Body of pancreas (tissue), 4 donors: ENCODE measurements around the gene MFSD1. TPM values are rescaled to one million over a fixed set of nuclear protein-coding genes. Genes with fewer than 3 reads are reported as not detected.
A peak's percentile ranks its signal among the peaks of the same experiment; 100 is the strongest.

Experiments used
- ATAC-seq: fragments of 150-250 bp; one replicate; pipeline ENCODE4 v1.9.1; 2016
- DNase-seq, 4 donors: peaks; one replicate each; pipeline ENCODE4 v3.0.0-alpha.2; 2019
- H3K27ac ChIP-seq, 4 donors: fragments of 200-600 bp; sonication (generic); 1 replicate in 3 of 4; 2 replicates in 1 of 4; pipeline versions ENCODE4 v1.5.1 to v1.6.1; 2016 to 2019; ENCODE audit warnings: mild to moderate bottlenecking in 1 of 4, mixed read lengths in 1 of 4, moderate library complexity in 1 of 4
- H3K27me3 ChIP-seq, 2 donors: fragments of 200-600 bp; sonication (generic); one replicate each; pipeline ENCODE4 v1.6.0; 2016; ENCODE audit warnings: mild to moderate bottlenecking in 1 of 2
- H3K36me3 ChIP-seq, 2 donors: fragments of 200-600 bp; sonication (generic); replicated peaks in 1 of 2; 2 replicates each; pipeline ENCODE4 v1.5.1; 2016; ENCODE audit warnings: low read depth in 2 of 2; ENCODE audit not compliant: insufficient read depth in 1 of 2
- H3K4me1 ChIP-seq: fragments of 200-600 bp; sonication (generic); one replicate; pipeline ENCODE4 v1.6.0; 2016
- H3K4me3 ChIP-seq, 2 donors: fragments of 200-600 bp; sonication (generic); 1 replicate in 1 of 2; 2 replicates in 1 of 2; pipeline ENCODE4 v1.5.1; 2016 to 2019
- H3K9me3 ChIP-seq, 3 donors: fragments of 200-600 bp; sonication (generic); 1 replicate in 2 of 3; 2 replicates in 1 of 3; pipeline ENCODE4 v1.5.1; 2016
- POLR2A ChIP-seq, 3 donors: fragments of 450-650 bp; IDR thresholded peaks; one replicate each; pipeline ENCODE4 v1.6.1; 2016; ENCODE audit warnings: antibody characterized with exemption in 3 of 3, mild to moderate bottlenecking in 2 of 3
- WGBS, 2 donors: methylation state at CpG; one replicate each; pipeline ENCODE4 v1.1.5; 2017; 5-methylcytosine and 5-hydroxymethylcytosine counted together
- intact Hi-C: fragments of 100-400 bp; cut with DNase I; formaldehyde crosslinking; loops from one replicate; pipeline ENCODE4 v1.15.1; 2023
- total RNA-seq, 2 donors: library from RNA; depleted of rRNA; stranded (reverse); fragments of >200 nt; gene quantifications; one replicate each; pipeline ENCODE4 v1.1.0, GENCODE V29; 2016
- TF ChIP-seq, protein P1 (sequence below), 7 experiments: fragments of 450-650 bp in 4 of 7; fragments of 200-600 bp in 3 of 7; sonication (generic) in 3 of 7; IDR thresholded peaks; one replicate each; pipeline ENCODE4 v1.5.1; 2016 to 2019; ENCODE audit warnings: antibody characterized with exemption in 7 of 7

MFSD1 gene, protein sequence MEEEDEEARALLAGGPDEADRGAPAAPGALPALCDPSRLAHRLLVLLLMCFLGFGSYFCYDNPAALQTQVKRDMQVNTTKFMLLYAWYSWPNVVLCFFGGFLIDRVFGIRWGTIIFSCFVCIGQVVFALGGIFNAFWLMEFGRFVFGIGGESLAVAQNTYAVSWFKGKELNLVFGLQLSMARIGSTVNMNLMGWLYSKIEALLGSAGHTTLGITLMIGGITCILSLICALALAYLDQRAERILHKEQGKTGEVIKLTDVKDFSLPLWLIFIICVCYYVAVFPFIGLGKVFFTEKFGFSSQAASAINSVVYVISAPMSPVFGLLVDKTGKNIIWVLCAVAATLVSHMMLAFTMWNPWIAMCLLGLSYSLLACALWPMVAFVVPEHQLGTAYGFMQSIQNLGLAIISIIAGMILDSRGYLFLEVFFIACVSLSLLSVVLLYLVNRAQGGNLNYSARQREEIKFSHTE
- 10 to 100 TPM; 33.3 to 54.2 TPM for total RNA-seq

DNA sequence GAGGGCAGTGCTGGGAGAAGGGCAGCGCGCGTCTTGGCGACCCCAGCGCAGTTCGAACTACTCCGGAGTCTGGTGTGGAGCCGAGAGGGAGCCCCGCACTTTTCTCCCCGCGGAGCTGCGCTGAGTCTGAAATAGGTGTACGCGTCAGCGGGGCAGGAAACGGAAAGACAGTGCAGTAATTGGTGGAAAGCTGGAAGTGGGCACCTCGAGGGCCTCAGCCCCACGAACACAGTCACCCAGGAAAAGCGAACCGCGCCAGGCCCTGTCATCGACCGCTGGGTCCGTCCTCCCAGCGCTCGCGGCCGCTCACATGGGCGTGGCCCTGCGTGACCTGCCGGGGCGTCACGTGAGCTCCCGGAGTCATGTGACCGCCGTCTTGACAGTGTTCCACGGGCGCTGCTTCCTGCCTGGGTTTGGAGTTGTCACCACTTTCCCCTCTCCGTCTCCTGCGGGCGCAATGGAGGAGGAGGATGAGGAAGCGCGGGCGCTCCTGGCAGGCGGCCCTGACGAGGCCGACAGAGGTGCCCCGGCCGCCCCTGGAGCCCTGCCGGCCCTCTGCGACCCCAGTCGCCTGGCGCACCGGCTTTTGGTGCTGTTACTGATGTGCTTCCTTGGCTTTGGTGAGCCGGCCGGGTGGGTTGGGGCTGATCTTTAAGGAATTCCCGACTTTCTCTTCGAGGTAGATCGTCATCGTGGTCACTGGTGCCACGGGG lies at the start of gene MFSD1:
Gene MFSD1, plus strand, starts transcription at position 359 of the 713 bp plus-strand sequence. Its CDS starts 99 bp downstream, at position 458.
- peak; percentile 98 for ATAC-seq
- Histone ChIP-seq H3K27me3 (no peaks in the 10 kb centered on the region), H3K36me3 (no peaks in the 10 kb centered on the region), H3K27ac (peak within 1 kb of the TSS; percentile 63 to 89 (median 78)), H3K4me3 (peak within 1 kb of the TSS; percentile 75 to 96), H3K9me3 (no peaks in the 10 kb centered on the region), H3K4me1 (peaks cover 28% of the 10 kb centered on the region)
- WGBS, 2 donors = 1 to 4% methylated on average over 21 to 61 of the region's 61 CpGs
- intact Hi-C loops = no loop called here
- peak; percentile 92 to 97 (median 95) for DNase-seq
- peak; percentile 56 to 88 (median 87) for TF ChIP-seq POLR2A (IDR thresholded peaks at IDR 0.05)
- TF ChIP-seq, protein P1, sequence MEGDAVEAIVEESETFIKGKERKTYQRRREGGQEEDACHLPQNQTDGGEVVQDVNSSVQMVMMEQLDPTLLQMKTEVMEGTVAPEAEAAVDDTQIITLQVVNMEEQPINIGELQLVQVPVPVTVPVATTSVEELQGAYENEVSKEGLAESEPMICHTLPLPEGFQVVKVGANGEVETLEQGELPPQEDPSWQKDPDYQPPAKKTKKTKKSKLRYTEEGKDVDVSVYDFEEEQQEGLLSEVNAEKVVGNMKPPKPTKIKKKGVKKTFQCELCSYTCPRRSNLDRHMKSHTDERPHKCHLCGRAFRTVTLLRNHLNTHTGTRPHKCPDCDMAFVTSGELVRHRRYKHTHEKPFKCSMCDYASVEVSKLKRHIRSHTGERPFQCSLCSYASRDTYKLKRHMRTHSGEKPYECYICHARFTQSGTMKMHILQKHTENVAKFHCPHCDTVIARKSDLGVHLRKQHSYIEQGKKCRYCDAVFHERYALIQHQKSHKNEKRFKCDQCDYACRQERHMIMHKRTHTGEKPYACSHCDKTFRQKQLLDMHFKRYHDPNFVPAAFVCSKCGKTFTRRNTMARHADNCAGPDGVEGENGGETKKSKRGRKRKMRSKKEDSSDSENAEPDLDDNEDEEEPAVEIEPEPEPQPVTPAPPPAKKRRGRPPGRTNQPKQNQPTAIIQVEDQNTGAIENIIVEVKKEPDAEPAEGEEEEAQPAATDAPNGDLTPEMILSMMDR (IDR thresholded peaks at IDR 0.05) = peak in 1 of 7 experiments; percentile 12

DNA sequence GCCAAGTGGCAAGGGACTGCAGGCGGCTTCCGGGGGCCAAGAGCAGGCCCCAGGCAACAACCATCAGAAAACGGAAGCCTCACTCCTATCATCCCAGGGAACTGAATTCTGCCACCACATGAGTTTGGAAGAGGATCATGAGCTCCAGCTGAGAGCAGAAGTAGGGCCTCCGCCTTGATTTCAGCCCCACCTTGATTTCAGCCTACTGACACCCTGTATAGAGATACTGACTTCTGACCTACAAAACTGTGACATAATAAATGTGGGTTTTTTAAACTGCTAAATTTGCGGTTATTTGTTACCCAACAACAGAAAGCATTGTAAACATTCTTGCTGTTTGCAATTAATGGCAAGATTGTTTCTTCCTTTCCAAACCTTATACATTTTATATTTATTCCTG lies 48.0 kb upstream of the MFSD1 start:
- no peaks in the 10 kb centered on the region for H3K27me3 ChIP-seq
- H3K9me3 ChIP-seq = no peaks in the 10 kb centered on the region
- DNase-seq (no peak), ATAC-seq (no peak)
- H3K4me1 ChIP-seq = no peaks in the 10 kb centered on the region
- intact Hi-C loops = no loop called here
- WGBS, 2 donors = 82 to 88% methylated on average over 5 of the region's 5 CpGs
- H3K36me3 ChIP-seq = no peaks in the 10 kb centered on the region
- no peak overlapping the region for H3K27ac ChIP-seq
- H3K4me3 ChIP-seq = no peak overlapping the region
- TF ChIP-seq, protein P1 (IDR thresholded peaks at IDR 0.05) = no peak
- TF ChIP-seq POLR2A (IDR thresholded peaks at IDR 0.05) = no peak

DNA sequence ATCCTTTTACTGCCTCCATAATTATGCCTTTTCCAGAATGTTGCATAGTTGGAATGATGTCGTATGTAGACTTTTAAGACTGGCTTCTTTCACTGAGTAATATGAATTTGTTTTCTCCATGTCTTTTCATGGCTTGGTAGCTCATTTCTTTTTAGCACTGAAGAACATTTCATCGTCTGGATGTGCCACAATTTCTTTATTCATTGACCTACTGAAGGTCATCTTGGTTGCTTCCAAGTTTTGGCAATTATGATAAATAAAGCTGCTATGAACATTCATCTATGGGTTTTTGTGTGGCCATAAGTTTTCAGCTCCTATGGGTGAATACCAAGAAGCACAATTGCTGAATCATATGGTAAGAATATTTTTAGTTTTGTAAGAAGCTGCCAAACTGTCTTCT lies 46.4 kb upstream of the MFSD1 start:
- Histone ChIP-seq H3K36me3 (no peaks in the 10 kb centered on the region), H3K9me3 (no peaks in the 10 kb centered on the region), H3K27me3 (no peaks in the 10 kb centered on the region), H3K27ac (no peak overlapping the region), H3K4me3 (no peak overlapping the region), H3K4me1 (no peaks in the 10 kb centered on the region)
- intact Hi-C loops = no loop called here
- DNase-seq (no peak), ATAC-seq (no peak)
- WGBS, 2 donors = 55 to 62% methylated on average over 2 of the region's 2 CpGs
- TF ChIP-seq, protein P1 (IDR thresholded peaks at IDR 0.05) = no peak

DNA sequence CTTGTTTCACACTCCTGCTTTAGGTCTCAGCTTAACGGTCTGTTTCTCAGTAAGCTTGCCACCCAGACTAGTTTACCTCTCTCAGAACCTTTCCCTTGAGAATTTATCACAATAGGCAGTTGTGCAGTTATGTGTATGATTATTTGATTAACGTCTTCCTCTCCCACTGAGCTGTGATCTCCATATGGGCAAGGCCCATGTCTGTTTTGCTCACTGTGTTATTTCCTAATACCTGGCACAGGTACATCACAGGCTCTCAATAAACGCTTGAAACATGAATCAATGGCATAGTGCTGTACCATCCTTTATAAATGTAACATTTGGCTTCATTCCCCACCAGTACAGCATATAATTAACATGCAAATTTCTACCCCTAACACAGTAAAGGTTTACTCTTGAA lies 40.5 kb upstream of the MFSD1 start:
- H3K36me3 ChIP-seq = no peaks in the 10 kb centered on the region
- no peak overlapping the region for H3K4me3 ChIP-seq
- intact Hi-C loops = no loop called here
- H3K4me1 ChIP-seq = peaks cover 3% of the 10 kb centered on the region
- no peak for TF ChIP-seq POLR2A (IDR thresholded peaks at IDR 0.05)
- TF ChIP-seq, protein P1 (IDR thresholded peaks at IDR 0.05) = no peak
- no peak overlapping the region for H3K27ac ChIP-seq
- H3K27me3 ChIP-seq = no peaks in the 10 kb centered on the region
- 59 to 65% methylated on average over 3 of the region's 3 CpGs for WGBS, 2 donors
- H3K9me3 ChIP-seq = no peaks in the 10 kb centered on the region
- ATAC-seq (no peak), DNase-seq (no peak)
